HCT116 (cell line): Measurements from ENCODE around the gene CIDEA.

ENCODE experiments used
- CEBPB ChIP-seq: IDR thresholded peaks from 2 replicates; pipeline ENCODE4 v1.6.1; 2012; ENCODE audit warnings: low read depth
- CTCF ChIP-seq, 3 experiments: fragments of 200-600 bp in 1 of 3; sonication (generic) in 1 of 3; IDR thresholded peaks in 2 of 3; conservative IDR thresholded peaks in 1 of 3; 2 replicates each; pipeline ENCODE4 v1.5.1; 2012 to 2017; ENCODE audit warnings: low read depth in 2 of 3, low read length in 2 of 3, antibody characterized with exemption in 1 of 3, borderline replicate concordance in 1 of 3, control low read depth in 1 of 3, mild to moderate bottlenecking in 1 of 3, mixed read lengths in 1 of 3, mixed run types in 1 of 3, moderate library complexity in 1 of 3; ENCODE audit not compliant: insufficient read depth in 1 of 3
- ELF1 ChIP-seq: IDR thresholded peaks from 2 replicates; pipeline ENCODE4 v1.6.1; 2012; ENCODE audit warnings: low read depth, borderline replicate concordance
- EZH2 ChIP-seq: fragments of 200-600 bp; sonication (generic); IDR thresholded peaks from 2 replicates; pipeline ENCODE4 v1.6.1; 2017; ENCODE audit warnings: antibody characterized with exemption, mixed run types
- POLR2A ChIP-seq: IDR thresholded peaks from 2 replicates; pipeline ENCODE4 v1.7.0; 2011; ENCODE audit warnings: borderline replicate concordance; ENCODE audit not compliant: insufficient read depth, insufficient read length; ENCODE audit errors: extremely low read depth
- REST ChIP-seq: IDR thresholded peaks from 2 replicates; pipeline ENCODE4 v1.6.1; 2012; ENCODE audit warnings: low read depth

GRCh38 chr18:12295389-12296086, 41.4 kb downstream of the CIDEA start:
- TF ChIP-seq REST (no peak), ELF1 (no peak), CTCF (IDR thresholded peaks at IDR 0.05 in 2 of 3, conservative IDR thresholded peaks at IDR 0.05 in 1 of 3; ENCODE audit: borderline replicate concordance in 1 of 3, insufficient read depth in 1 of 3, low read depth in 2 of 3, low read length in 2 of 3) (no peak), POLR2A (no peak), CEBPB (no peak), EZH2 (no peak)
